NCI-H2081 (cell line): ENCODE data around the gene LCN12.

Experiments used
- DNase-seq, 2 experiments: peaks; one replicate each; lab custom pipeline; 2025; lab: John Stamatoyannopoulos, UW

LCN12 gene

GRCh38 chr9:136951541-136952320, at the start of gene LCN12:
TSS of gene LCN12 (plus strand) at chr9:136952273. CDS start at chr9:136952328, 55 bp downstream.
- peak in 1 of 2 experiments; percentile 4 for DNase-seq

- DNase-seq: no peak
These were observed 49.0 kb upstream of the LCN12 start for GRCh38 chr9:136903041-136903554.

- DNase-seq: no peak
These were observed 45.8 kb upstream of the LCN12 start for GRCh38 chr9:136906266-136906665.

GRCh38 chr9:136907011-136907914, 44.8 kb upstream of the LCN12 start:
- no peak for DNase-seq

- no peak for DNase-seq
These were observed 41.7 kb upstream of the LCN12 start for GRCh38 chr9:136910197-136910900.

GRCh38 chr9:136910901-136911245, 41.2 kb upstream of the LCN12 start:
- DNase-seq: no peak

- no peak for DNase-seq
These were observed 38.2 kb upstream of the LCN12 start for GRCh38 chr9:136913701-136914438.

GRCh38 chr9:136915632-136916329, 36.3 kb upstream of the LCN12 start:
- DNase-seq: no peak

- DNase-seq: no peak
These were observed 35.5 kb upstream of the LCN12 start for GRCh38 chr9:136916330-136917184.

- no peak for DNase-seq
These were observed 34.2 kb upstream of the LCN12 start for GRCh38 chr9:136917902-136918301.

- no peak for DNase-seq
These were observed 32.0 kb upstream of the LCN12 start for GRCh38 chr9:136920069-136920468.

GRCh38 chr9:136920734-136921231, 31.3 kb upstream of the LCN12 start:
- no peak for DNase-seq

GRCh38 chr9:136921307-136921706, 30.8 kb upstream of the LCN12 start:
- no peak for DNase-seq

GRCh38 chr9:136921718-136922117, 30.4 kb upstream of the LCN12 start:
- no peak for DNase-seq

GRCh38 chr9:136922540-136922939, 29.5 kb upstream of the LCN12 start:
- DNase-seq: no peak

- DNase-seq: no peak
These were observed 28.2 kb upstream of the LCN12 start for GRCh38 chr9:136923881-136924280.

GRCh38 chr9:136925414-136926153, 26.5 kb upstream of the LCN12 start:
- no peak for DNase-seq

GRCh38 chr9:136926154-136926704, 25.8 kb upstream of the LCN12 start:
- DNase-seq: no peak

- DNase-seq: no peak
These were observed 25.3 kb upstream of the LCN12 start for GRCh38 chr9:136926749-136927148.
